Measurements from ENCODE around the gene CASP10. TPM values are rescaled to one million over a fixed set of nuclear protein-coding genes. Genes with fewer than 3 reads are reported as not detected.
A peak's percentile ranks its signal among the peaks of the same experiment; 100 is the strongest.

Gene CASP10
- total and polyA plus RNA-seq, 2 of the 13 experiments (the other 11 are each of a cell fraction or from before 2014, with no cell fraction given), result 22.2 to 23.8 TPM

GRCh38 chr2:201144101-201145051, 38.6 kb upstream of the CASP10 start (continued):
- TF ChIP-seq TFAP4 (IDR thresholded peaks at IDR 0.05; ENCODE audit: borderline replicate concordance, low read depth), result peak; percentile 34; the same call in 1 of the 2 replicates
- TF ChIP-seq PHF8 (CRISPR knock-in tag; IDR thresholded peaks at IDR 0.05), result no peak
- no peak for TF ChIP-seq SMYD3 (CRISPR knock-in tag; IDR thresholded peaks at IDR 0.05)
- TF ChIP-seq RFXANK (CRISPR knock-in tag; IDR thresholded peaks at IDR 0.05), result no peak
- TF ChIP-seq TEAD3 (CRISPR knock-in tag; optimal IDR thresholded peaks at IDR 0.05; ENCODE audit: borderline replicate concordance), result peak; percentile 89
- TF ChIP-seq GATAD2A (CRISPR knock-in tag; IDR thresholded peaks at IDR 0.05), result peak; percentile 50; the same call in 1 of the 2 replicates
- 0 out of 2 replicates have a peak, but pooled peaks have one; percentile 46 for TF ChIP-seq CCDC6 (CRISPR knock-in tag; IDR thresholded peaks at IDR 0.05)
- TF ChIP-seq ZC3H13 (CRISPR knock-in tag; IDR thresholded peaks at IDR 0.05), result no peak
- TF ChIP-seq PLRG1 (conservative IDR thresholded peaks at IDR 0.05), result no peak
- TF ChIP-seq SAFB2 (CRISPR knock-in tag; IDR thresholded peaks at IDR 0.05; ENCODE audit: borderline replicate concordance, low read depth), result no peak
- TF ChIP-seq TIGD3 (CRISPR knock-in tag; IDR thresholded peaks at IDR 0.05; ENCODE audit: borderline replicate concordance), result no peak
- TF ChIP-seq ZNF550 (CRISPR knock-in tag; IDR thresholded peaks at IDR 0.05; ENCODE audit: borderline replicate concordance), result no peak
- TF ChIP-seq ZBTB43 (CRISPR knock-in tag; conservative IDR thresholded peaks at IDR 0.05), result no peak
- TF ChIP-seq ZNF724P (CRISPR knock-in tag; IDR thresholded peaks at IDR 0.05; ENCODE audit: borderline replicate concordance), result 0 out of 2 replicates have a peak, but pooled peaks have one; percentile 51
- TF ChIP-seq ZNF780A (CRISPR knock-in tag; IDR thresholded peaks at IDR 0.05), result no peak
- 0 out of 2 replicates have a peak, but pooled peaks have one; percentile 14 for TF ChIP-seq KAT8 (CRISPR knock-in tag; IDR thresholded peaks at IDR 0.05)
- TF ChIP-seq ATM (IDR thresholded peaks at IDR 0.05; ENCODE audit: borderline replicate concordance), result no peak
- TF ChIP-seq ZNF18 (CRISPR knock-in tag; IDR thresholded peaks at IDR 0.05; ENCODE audit: insufficient replicate concordance), result no peak
- TF ChIP-seq ATF6 (CRISPR knock-in tag; conservative IDR thresholded peaks at IDR 0.05), result no peak
- TF ChIP-seq ZMYM4 (CRISPR knock-in tag; IDR thresholded peaks at IDR 0.05), result no peak
- TF ChIP-seq RBM22 (optimal IDR thresholded peaks at IDR 0.05; ENCODE audit: low read length), result no peak

Measured in HepG2 (cell line).